HG02973 (cell line): ENCODE data around the gene STUM.

Experiments used
- ATAC-seq: cut with Tn5 transposase; IDR thresholded peaks from one replicate; pipeline ENCODE4 v1.9.1; 2021; ENCODE audit warnings: moderate library complexity; ENCODE audit not compliant: unreplicated experiment

The STUM gene

DNA sequence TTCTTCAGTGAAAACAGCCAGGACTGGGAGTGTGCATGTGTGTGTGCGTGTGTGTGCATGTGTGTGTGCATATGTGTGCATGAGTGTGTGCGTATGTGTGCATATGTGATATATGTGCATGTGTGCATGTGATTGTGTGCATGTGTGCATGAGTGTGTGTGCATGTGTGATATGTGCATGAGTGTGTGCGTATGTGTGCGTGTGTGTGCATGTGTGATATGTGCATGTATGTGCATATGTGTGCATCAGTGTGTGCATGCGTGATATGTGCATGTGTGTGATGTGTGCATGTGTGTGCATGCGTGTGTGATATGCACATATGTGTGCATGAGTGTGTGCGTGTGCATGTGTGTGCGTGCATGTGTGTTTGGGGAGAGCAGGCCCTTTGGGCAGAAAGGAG is 100.7 kb downstream of the STUM start:
- ATAC-seq: no peak

DNA sequence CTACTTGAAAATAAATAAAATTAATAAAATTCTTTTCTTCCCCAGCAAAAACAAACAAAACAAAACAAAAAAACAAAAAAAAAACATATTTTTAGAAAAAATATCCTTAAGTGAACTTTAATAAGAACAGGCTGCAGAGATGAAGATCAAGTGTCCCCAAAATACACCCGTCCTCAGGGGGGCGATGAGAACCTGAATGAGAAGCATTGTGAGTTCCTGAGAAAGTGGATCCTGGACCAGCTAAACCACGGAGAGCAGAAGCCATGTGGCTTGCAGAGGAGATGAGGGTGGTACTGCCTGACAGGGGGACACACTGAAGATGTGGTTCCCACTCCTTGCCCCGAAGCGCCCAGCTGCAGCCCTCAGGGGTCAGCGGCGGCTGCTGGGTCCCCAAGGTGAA is 101.2 kb downstream of the STUM start:
- ATAC-seq: no peak

DNA sequence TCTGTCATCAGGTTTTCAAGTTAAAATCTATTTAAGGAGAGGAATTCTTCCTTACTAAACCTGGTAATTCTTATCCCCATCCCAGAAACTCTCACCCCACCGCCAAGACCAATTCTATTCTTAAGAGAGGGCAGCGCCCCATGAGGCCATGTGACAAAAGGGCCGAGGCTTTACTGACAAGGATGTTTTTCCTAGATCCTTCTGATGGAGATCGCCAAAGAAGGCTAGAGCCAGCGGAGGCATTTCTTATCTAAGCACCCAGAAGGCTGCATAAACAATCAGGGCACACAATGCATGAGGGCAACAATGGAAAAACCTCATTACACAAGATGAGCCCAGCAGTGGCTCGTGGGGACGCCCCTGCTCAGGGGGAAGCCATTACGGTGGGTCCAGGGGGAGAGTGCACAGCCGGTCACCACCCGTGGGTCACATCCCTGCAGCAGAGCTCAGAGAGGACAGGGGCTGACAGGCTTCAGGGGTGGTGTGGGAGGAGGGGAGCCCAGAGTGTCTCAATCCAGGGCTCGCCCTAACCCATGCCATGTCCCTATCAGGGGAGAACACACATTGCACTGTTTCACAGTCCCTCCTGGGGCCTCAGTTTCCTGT is 101.8 kb downstream of the STUM start:
- ATAC-seq: no peak

DNA sequence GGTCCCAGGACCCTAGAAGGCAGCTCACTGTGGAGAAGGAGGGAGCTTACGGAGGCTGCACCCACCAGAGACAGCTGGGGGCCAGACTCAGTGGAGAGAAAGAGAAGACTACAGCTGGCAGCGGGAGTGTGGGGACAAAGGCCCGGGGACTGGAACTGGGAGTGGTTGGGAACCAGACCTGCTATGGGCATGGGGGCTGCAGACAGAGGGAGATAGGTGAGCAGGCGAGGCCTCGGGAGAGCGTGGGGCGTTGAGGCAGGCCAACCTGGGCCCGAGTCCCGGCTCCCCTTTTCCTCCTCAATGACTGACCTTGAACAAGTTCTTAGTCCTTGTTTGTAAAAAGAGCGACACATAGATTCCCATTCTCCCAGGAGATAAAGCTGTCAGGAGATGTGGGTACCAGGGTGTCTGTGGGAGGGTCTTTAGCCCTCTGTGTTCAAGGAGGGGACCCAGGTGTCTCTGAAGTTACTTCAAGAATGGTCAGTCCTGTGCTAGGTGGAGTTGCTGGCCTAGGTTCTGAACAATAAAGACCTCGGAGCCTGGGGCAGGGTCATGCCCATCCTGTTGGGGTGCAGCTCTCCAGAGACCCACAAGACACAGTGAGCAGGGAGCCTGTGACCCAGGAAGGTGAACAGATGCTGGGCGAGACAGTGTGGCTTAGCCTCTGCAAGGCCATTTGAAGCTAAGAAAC is 102.6 kb downstream of the STUM start:
- ATAC-seq: no peak

DNA sequence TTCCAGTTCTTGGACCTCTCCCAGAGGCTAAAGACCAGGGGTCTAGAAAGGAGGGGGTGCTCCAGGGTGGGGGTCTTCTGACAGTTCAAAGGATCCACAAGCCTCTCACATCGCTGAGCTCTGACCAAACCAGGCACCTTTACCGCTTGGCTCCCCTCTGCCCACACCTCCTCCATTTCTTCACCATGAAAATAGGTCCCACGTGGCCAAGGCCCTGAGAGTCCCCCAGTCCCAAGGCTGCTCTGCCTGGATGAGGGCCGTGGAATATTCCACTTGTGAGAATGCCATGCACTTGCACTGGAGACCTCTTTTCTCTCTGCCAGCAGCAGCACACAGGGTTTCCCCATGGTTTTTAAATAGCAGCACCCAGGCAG is 103.2 kb downstream of the STUM start:
- no peak for ATAC-seq

DNA sequence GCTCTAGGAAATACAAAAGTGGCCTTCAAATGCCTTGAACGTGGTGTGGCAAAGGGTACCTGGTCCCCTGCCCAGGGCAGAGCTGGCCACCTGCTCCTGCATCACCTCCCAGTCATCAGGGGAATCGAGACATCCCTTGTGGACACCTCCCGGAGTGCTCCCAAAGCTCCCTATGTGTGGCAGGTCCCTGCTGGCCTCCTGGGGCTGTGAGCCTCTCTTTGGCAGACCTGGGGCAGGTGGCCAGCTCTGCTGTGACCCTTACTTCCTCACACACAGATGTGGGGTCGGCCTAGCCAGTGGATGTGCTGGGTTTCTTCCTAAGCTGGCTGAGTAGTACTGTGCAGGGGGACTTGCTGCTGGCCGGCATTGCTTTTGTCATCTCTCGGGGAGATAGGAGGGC is 104.0 kb downstream of the STUM start:
- no peak for ATAC-seq

DNA sequence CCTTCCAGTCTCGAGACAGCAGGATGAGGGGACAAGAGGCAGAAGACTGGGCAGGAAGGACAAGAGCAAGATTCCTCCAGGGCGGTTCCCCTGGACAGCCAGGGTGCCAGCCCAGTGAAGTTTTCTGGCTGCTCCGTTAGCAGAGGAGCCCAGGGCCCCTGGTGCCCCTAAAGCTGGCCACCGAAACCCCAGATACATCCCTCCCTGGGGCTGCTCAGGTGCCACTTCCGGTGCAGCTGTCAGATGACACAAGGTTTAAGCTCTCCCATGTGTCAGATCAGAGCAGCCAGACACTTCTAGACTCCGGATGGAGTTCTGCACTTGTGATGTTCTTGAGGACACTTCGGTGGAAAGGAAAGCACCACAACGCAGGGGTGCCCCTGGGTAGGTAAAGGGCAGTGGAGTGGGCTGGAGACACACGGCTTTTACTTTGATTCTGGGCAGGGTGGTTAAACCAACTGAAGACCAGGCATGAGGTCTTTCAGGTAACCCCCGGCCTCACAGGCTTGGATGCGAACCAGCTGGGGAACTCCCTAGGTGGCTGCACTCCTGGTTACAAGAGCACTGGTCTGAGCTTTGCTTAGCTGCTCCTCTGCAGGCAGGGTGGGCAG is 104.9 kb downstream of the STUM start:
- peak; percentile 66 for ATAC-seq

DNA sequence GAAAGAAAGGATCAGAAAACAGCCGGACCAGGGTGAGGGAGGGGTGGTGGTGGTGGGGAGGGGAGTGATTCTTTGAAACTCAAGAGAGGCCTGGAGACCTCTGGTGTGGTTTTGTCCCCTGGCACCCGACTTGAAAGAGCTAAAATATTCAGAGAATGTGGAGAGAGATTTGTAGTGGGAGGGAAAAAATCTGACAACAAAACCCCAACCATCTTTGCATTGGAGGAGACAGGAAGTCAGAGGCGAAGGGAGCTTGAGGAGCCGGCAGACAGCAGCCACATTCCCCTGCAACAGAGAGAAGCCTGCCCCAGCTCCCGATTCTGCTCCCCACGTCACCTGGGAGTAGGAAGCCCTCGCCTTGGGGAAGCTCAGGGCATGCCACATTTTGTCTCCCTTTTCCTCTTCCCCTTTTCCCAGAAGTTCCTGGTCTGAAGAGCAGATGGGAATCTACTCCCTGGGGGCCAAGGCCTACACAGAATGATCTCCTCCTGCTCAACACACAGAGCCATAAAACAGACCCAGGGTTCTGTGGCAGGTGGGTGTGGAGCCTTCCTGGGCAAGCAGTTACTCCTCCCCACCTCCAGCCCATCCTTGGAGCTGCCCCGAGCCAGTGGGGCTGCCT is 105.6 kb downstream of the STUM start:
- ATAC-seq: no peak

DNA sequence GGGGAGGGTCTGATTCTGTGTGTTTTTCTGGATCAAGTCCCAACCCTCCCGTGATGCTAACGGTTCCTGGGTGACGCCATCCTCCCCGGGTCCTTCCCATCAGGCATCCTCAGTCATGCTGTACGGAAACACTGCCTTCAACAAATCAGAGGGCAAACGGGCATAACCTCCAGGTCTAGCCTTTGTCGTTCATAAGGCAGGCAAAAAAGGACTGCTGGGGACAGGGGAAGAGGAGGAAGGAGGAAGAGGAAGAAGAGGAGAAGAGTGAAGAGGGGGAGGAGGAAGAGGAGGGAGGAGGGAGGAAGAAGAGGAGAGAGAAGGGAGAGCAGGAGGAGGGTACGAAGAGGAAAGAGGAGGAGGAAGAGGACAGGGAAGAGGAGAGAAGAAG is 106.1 kb downstream of the STUM start:
- no peak for ATAC-seq

DNA sequence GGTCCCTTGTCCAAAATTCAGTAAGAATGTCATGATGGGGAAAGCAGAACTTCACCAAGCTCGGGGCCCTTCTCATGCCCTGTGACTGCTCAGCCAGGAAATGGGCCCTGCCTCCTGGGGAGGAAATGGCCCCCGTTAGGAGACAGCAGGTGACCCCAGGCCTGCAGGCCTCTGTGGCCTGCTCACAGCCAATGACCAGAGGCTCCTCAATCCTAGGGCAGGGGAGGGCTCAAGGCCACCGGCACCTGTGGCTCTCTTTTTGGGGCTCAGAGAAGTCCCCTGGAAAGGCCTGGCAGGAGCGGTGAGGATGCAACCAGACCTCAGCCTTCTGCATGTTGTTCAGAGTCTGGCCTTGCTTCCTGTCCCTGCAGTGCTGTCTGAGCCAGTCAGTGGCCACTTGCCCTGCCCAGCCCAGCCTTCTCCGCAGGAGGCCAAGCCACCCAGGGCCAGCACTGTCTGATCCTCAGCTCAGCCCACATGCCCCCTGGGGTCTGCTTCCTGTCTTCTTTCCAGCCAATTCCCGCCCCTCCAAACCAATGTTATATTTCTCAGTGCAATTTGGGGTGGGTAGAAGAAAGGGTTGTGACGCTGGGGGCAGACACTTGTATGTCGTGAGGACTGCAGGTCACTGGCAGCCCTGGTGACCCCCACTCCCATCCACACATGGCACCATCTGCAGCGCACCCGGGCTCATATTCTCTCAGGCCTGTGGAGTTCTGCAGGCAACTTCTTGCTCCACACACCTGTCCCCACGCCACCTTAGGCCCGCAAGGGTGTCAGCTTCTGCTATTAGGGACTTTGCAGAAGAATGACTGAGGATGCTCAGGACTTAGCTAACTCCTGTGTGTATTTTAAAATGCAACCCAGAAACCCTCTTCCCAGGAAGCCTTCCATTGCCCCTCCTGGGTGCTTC is 106.9 kb downstream of the STUM start:
- ATAC-seq: no peak

DNA sequence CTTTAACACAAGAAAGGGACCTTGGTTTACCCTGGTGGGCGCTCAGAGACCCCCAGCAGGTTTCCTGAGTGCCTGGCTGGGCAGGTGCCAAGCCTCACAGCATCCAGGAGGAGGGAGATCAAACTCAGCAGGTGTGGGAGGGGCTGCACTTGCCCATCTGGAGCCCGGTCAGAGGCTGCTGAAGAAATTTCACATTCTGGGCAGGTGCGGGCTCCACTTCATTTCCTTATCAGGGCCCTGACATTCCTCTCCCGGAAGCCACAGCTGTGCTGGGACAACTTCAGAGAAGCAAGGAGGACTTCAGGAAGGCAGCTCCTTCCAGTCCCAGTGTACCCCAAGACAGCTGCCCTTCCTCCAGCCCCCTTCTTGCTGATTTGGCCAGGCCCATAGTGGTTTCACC is 107.6 kb downstream of the STUM start:
- no peak for ATAC-seq

DNA sequence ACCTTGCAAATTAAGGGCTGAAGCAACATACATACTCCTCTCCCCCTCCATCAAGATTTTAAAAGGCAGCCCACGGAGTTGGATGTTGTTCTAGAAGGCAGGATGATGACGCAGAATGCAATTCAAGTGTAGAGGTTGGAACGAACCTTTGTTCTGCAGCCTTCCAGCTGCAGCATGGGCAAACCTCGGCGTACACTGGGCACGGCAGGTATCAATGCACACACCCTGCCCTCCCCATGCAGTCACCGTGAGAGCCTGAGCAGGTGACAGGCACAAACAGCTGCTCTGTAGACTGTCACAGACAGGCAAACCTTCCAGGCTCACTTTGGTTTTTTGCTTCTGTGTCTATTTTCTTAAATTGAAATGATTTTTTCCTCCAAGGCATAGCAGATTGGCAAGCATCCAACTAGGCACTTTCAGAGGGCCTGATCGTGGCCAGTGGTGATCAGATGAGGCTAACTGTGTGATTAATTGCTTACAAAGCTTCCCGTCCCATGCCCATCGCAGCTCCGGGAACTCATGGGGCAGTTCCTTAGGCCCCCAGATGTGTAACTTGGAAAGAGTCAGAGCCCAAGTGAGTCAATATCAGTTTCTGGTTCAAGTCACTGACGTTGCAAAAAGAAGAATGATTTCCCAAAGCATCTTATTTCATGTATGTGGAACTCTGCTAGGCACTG is 108.2 kb downstream of the STUM start:
- ATAC-seq: no peak

DNA sequence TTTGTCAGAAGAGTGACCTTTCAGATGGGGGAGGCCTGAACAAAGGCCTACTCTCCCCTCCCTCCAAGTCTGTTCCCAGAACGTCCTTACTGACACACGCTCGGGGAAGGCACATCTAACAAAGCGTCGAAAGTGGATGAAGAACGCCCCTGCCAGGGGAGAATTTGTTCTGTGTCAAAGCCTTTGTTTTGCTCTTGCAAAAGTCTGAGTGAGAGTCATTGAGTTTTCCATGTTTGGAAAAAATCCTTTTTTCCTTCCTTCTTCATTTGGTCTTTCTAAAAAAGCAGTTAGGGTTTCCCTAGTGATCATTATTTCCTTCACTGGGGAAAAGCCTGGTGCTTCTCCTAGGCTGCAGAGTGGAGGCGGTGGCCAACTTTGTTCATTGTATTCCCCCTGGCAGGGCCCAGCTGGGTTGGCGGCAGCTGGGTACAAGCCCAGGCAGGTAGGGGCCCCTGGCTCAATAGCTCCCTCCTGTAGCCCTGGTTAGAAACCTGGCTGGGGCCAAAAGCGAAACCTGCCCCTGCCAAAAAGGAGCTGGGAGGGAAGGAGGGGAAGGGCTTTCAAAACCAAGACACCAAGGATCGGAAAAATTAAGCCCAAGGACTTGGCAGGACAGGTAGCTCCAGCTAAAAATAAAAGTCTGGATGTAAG is 109.5 kb downstream of the STUM start:
- ATAC-seq: no peak

DNA sequence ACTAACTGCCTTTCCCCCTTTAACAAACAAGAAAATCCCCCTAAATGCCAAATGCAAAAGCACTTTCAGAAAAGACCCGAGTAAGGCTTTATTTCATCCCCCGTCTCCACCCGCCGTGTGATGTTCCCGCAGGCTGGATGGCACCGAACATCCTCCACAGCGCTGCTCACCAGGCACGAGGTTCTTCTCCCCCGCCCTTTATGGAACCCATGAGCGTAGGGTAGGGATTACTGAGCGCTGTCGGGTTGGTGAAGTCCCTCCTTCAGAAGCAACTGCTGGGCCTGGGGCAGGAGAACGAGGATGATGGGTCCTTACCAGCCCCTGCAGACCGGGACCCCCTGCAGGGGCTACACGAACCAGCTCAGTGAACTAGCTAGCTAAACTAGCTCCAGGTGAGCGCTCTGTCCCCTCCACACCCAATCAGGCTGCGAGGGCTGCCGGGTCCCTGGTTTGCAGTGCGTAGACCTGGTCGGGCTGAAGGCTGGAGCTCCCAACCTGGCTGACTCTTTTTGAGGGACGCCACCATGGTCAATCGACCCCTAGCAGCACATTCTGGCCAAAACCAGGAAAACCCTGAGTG is 110.1 kb downstream of the STUM start:
- no peak for ATAC-seq
